ENCODE data around the gene TXNL4B.

Gene TXNL4B

GRCh38 chr16:72126429-72126765 is 33.0 kb upstream of the TXNL4B start:
- Histone ChIP-seq H3K36me3 (ENCODE audit: control insufficient read depth, insufficient read depth, low read length) (no peaks in the 10 kb centered on the region), H3K9ac (ENCODE audit: low read length) (no peak overlapping the region), H3K27me3 (ENCODE audit: control insufficient read depth, insufficient read depth, low read length) (no peaks in the 10 kb centered on the region; the same call in 1 of the 2 replicates)

GRCh38 chr16:72125635-72126428 is 32.4 kb upstream of the TXNL4B start:
- H3K9ac ChIP-seq (ENCODE audit: low read length), result no peak overlapping the region
- no peaks in the 10 kb centered on the region for H3K9me3 ChIP-seq (ENCODE audit: control insufficient read depth, insufficient read depth, low read depth, low read length)
- H3K27ac ChIP-seq (ENCODE audit: low read depth, low read length), result no peak overlapping the region

More at GRCh38 chr16:72126429-72126765, 33.0 kb upstream of the TXNL4B start:
- Histone ChIP-seq H3K4me1 (ENCODE audit: control insufficient read depth, insufficient read depth, low read length) (peaks cover 50% of the 10 kb centered on the region), H3K27ac (ENCODE audit: low read depth, low read length) (no peak overlapping the region), H3K4me3 (ENCODE audit: low read depth, low read length) (no peak overlapping the region), H3K9me3 (ENCODE audit: control insufficient read depth, insufficient read depth, low read depth, low read length) (no peaks in the 10 kb centered on the region)

GRCh38 chr16:72124761-72125634 is 31.6 kb upstream of the TXNL4B start:
- H3K9me3 ChIP-seq (ENCODE audit: control insufficient read depth, insufficient read depth, low read depth, low read length), result no peaks in the 10 kb centered on the region
- peaks cover 36% of the 10 kb centered on the region for H3K4me1 ChIP-seq (ENCODE audit: control insufficient read depth, insufficient read depth, low read length)
- H3K4me3 ChIP-seq (ENCODE audit: low read depth, low read length), result no peak overlapping the region
- H3K27ac ChIP-seq (ENCODE audit: low read depth, low read length), result no peak overlapping the region
- H3K36me3 ChIP-seq (ENCODE audit: control insufficient read depth, insufficient read depth, low read length), result no peaks in the 10 kb centered on the region
- H3K27me3 ChIP-seq (ENCODE audit: control insufficient read depth, insufficient read depth, low read length), result no peaks in the 10 kb centered on the region; the same call in 1 of the 2 replicates
- H3K9ac ChIP-seq (ENCODE audit: low read length), result no peak overlapping the region

More at GRCh38 chr16:72125635-72126428, 32.4 kb upstream of the TXNL4B start:
- Histone ChIP-seq H3K36me3 (ENCODE audit: control insufficient read depth, insufficient read depth, low read length) (no peaks in the 10 kb centered on the region), H3K4me3 (ENCODE audit: low read depth, low read length) (no peak overlapping the region), H3K27me3 (ENCODE audit: control insufficient read depth, insufficient read depth, low read length) (no peaks in the 10 kb centered on the region; the same call in 1 of the 2 replicates), H3K4me1 (ENCODE audit: control insufficient read depth, insufficient read depth, low read length) (peaks cover 44% of the 10 kb centered on the region)

- no peaks in the 10 kb centered on the region for H3K27me3 ChIP-seq (ENCODE audit: control insufficient read depth, insufficient read depth, low read length)
- H3K36me3 ChIP-seq (ENCODE audit: control insufficient read depth, insufficient read depth, low read length), result no peaks in the 10 kb centered on the region
- H3K4me1 ChIP-seq (ENCODE audit: control insufficient read depth, insufficient read depth, low read length), result peaks cover 30% of the 10 kb centered on the region
- no peak overlapping the region for H3K27ac ChIP-seq (ENCODE audit: low read depth, low read length)
- H3K4me3 ChIP-seq (ENCODE audit: low read depth, low read length), result no peak overlapping the region
- no peak overlapping the region for H3K9ac ChIP-seq (ENCODE audit: low read length)
- H3K9me3 ChIP-seq (ENCODE audit: control insufficient read depth, insufficient read depth, low read depth, low read length), result no peaks in the 10 kb centered on the region
Observed at GRCh38 chr16:72124148-72124547, 30.7 kb upstream of the TXNL4B start.

- no peak overlapping the region for H3K4me3 ChIP-seq (ENCODE audit: low read depth, low read length)
- H3K9ac ChIP-seq (ENCODE audit: low read length), result no peak overlapping the region
Observed at GRCh38 chr16:72123426-72123825, 30.0 kb upstream of the TXNL4B start.

GRCh38 chr16:72122916-72123315 is 29.5 kb upstream of the TXNL4B start:
- H3K9me3 ChIP-seq (ENCODE audit: control insufficient read depth, insufficient read depth, low read depth, low read length), result no peaks in the 10 kb centered on the region
- H3K27me3 ChIP-seq (ENCODE audit: control insufficient read depth, insufficient read depth, low read length), result no peaks in the 10 kb centered on the region
- no peak overlapping the region for H3K9ac ChIP-seq (ENCODE audit: low read length)
- H3K27ac ChIP-seq (ENCODE audit: low read depth, low read length), result no peak overlapping the region
- no peak overlapping the region for H3K4me3 ChIP-seq (ENCODE audit: low read depth, low read length)
- H3K4me1 ChIP-seq (ENCODE audit: control insufficient read depth, insufficient read depth, low read length), result peaks cover 17% of the 10 kb centered on the region
- H3K36me3 ChIP-seq (ENCODE audit: control insufficient read depth, insufficient read depth, low read length), result no peaks in the 10 kb centered on the region

More at GRCh38 chr16:72123426-72123825, 30.0 kb upstream of the TXNL4B start:
- Histone ChIP-seq H3K27me3 (ENCODE audit: control insufficient read depth, insufficient read depth, low read length) (no peaks in the 10 kb centered on the region), H3K4me1 (ENCODE audit: control insufficient read depth, insufficient read depth, low read length) (peaks cover 23% of the 10 kb centered on the region), H3K27ac (ENCODE audit: low read depth, low read length) (no peak overlapping the region), H3K36me3 (ENCODE audit: control insufficient read depth, insufficient read depth, low read length) (no peaks in the 10 kb centered on the region), H3K9me3 (ENCODE audit: control insufficient read depth, insufficient read depth, low read depth, low read length) (no peaks in the 10 kb centered on the region)

GRCh38 chr16:72122308-72122707 is 28.9 kb upstream of the TXNL4B start:
- H3K27ac ChIP-seq (ENCODE audit: low read depth, low read length), result no peak overlapping the region
- H3K27me3 ChIP-seq (ENCODE audit: control insufficient read depth, insufficient read depth, low read length), result no peaks in the 10 kb centered on the region
- no peak overlapping the region for H3K9ac ChIP-seq (ENCODE audit: low read length)
- no peaks in the 10 kb centered on the region for H3K9me3 ChIP-seq (ENCODE audit: control insufficient read depth, insufficient read depth, low read depth, low read length)
- H3K36me3 ChIP-seq (ENCODE audit: control insufficient read depth, insufficient read depth, low read length), result no peaks in the 10 kb centered on the region
- H3K4me1 ChIP-seq (ENCODE audit: control insufficient read depth, insufficient read depth, low read length), result peaks cover 16% of the 10 kb centered on the region
- H3K4me3 ChIP-seq (ENCODE audit: low read depth, low read length), result no peak overlapping the region

- no peak overlapping the region for H3K4me3 ChIP-seq (ENCODE audit: low read depth, low read length)
- no peak overlapping the region for H3K9ac ChIP-seq (ENCODE audit: low read length)
- H3K27ac ChIP-seq (ENCODE audit: low read depth, low read length), result no peak overlapping the region
- H3K27me3 ChIP-seq (ENCODE audit: control insufficient read depth, insufficient read depth, low read length), result no peaks in the 10 kb centered on the region
- H3K4me1 ChIP-seq (ENCODE audit: control insufficient read depth, insufficient read depth, low read length), result peaks cover under 1% of the 10 kb centered on the region
- H3K36me3 ChIP-seq (ENCODE audit: control insufficient read depth, insufficient read depth, low read length), result no peaks in the 10 kb centered on the region
- no peaks in the 10 kb centered on the region for H3K9me3 ChIP-seq (ENCODE audit: control insufficient read depth, insufficient read depth, low read depth, low read length)
Observed at GRCh38 chr16:72120026-72120425, 26.6 kb upstream of the TXNL4B start.

GRCh38 chr16:72113616-72113945 is 20.2 kb upstream of the TXNL4B start:
- H3K9me3 ChIP-seq (ENCODE audit: control insufficient read depth, insufficient read depth, low read depth, low read length), result no peaks in the 10 kb centered on the region
- H3K27ac ChIP-seq (ENCODE audit: low read depth, low read length), result no peak overlapping the region
- no peak overlapping the region for H3K9ac ChIP-seq (ENCODE audit: low read length)
- H3K27me3 ChIP-seq (ENCODE audit: control insufficient read depth, insufficient read depth, low read length), result no peaks in the 10 kb centered on the region
- no peaks in the 10 kb centered on the region; the same call in 1 of the 2 replicates for H3K4me1 ChIP-seq (ENCODE audit: control insufficient read depth, insufficient read depth, low read length)
- H3K36me3 ChIP-seq (ENCODE audit: control insufficient read depth, insufficient read depth, low read length), result peaks cover 45% of the 10 kb centered on the region
- H3K4me3 ChIP-seq (ENCODE audit: low read depth, low read length), result no peak overlapping the region

GRCh38 chr16:72112906-72113615 is 19.6 kb upstream of the TXNL4B start:
- Histone ChIP-seq H3K27me3 (ENCODE audit: control insufficient read depth, insufficient read depth, low read length) (no peaks in the 10 kb centered on the region), H3K4me3 (ENCODE audit: low read depth, low read length) (no peak overlapping the region), H3K36me3 (ENCODE audit: control insufficient read depth, insufficient read depth, low read length) (peaks cover 50% of the 10 kb centered on the region), H3K9ac (ENCODE audit: low read length) (no peak overlapping the region), H3K4me1 (ENCODE audit: control insufficient read depth, insufficient read depth, low read length) (no peaks in the 10 kb centered on the region; the same call in 1 of the 2 replicates), H3K9me3 (ENCODE audit: control insufficient read depth, insufficient read depth, low read depth, low read length) (no peaks in the 10 kb centered on the region), H3K27ac (ENCODE audit: low read depth, low read length) (no peak overlapping the region)

Measured in HUES6 (cell line).